Uterus (tissue), 2 donors: ENCODE results near the gene GALNT13.

Source experiments
- CTCF ChIP-seq, 4 experiments: fragments of 200-600 bp in 2 of 4; fragments of 450-650 bp in 2 of 4; sonication (generic) in 2 of 4; IDR thresholded peaks; one replicate each; pipeline ENCODE4 v1.5.1; 2016 to 2019; ENCODE audit warnings: antibody characterized with exemption in 4 of 4, mild to moderate bottlenecking in 2 of 4, moderate library complexity in 1 of 4
- POLR2A ChIP-seq, 2 donors: fragments of 450-650 bp; IDR thresholded peaks; one replicate each; pipeline ENCODE4 v1.6.1; 2016; ENCODE audit warnings: antibody characterized with exemption in 2 of 2, mild to moderate bottlenecking in 1 of 2, moderate library complexity in 1 of 2

- TF ChIP-seq CTCF (IDR thresholded peaks at IDR 0.05) (no peak), POLR2A (IDR thresholded peaks at IDR 0.05) (no peak)
Measured at GRCh38 chr2:154350911-154351310, 479.2 kb downstream of the GALNT13 start.
